NCI-H2029 (cell line): ENCODE results near the gene DHH.

Experiments
- DNase-seq: peaks from one replicate; lab custom pipeline; 2025; lab: John Stamatoyannopoulos, UW

The DHH gene

GRCh38 chr12:49050507-49051372 is 43.9 kb downstream of the DHH start:
- no peak for DNase-seq

DNA sequence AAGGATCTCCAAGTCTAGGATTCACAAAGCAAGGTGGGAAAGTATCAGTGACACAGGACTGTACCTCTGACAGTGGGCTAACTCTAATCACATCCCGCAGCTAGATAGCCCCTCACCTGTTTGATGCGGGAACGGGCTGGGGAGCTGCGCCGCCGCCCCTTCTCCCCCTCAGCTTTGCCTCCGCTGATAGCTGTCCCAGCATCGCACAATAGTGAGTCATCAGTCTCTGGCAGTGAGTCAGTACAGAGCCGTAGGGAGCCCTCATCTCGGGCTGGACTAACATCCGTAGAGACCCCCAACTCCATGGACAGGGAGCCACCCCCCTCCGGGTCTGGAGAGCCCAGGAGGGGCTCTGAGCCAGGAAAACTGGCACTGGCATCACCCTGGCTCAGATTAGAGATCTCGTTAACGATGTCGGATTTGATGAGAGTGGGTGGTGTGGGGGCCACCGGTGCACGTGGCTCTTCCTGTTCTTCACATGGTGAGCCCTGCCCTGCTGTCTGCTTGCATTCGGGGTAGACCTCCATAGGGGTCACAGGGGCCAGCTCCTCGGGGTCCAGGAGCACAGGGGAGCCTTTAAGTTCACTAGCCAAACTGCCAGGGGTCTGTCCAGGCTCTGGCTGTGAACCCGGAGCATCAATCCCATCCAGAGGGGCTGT is 44.9 kb downstream of the DHH start:
- DNase-seq = no peak

- DNase-seq = no peak
These were observed 45.6 kb downstream of the DHH start for GRCh38 chr12:49048953-49049352.

GRCh38 chr12:49046129-49046895 is 48.3 kb downstream of the DHH start:
- DNase-seq = no peak

GRCh38 chr12:49044660-49045059 is 49.9 kb downstream of the DHH start:
- no peak for DNase-seq

- DNase-seq = peak; percentile 21
These were observed 50.7 kb downstream of the DHH start for GRCh38 chr12:49043856-49044258.

DNA sequence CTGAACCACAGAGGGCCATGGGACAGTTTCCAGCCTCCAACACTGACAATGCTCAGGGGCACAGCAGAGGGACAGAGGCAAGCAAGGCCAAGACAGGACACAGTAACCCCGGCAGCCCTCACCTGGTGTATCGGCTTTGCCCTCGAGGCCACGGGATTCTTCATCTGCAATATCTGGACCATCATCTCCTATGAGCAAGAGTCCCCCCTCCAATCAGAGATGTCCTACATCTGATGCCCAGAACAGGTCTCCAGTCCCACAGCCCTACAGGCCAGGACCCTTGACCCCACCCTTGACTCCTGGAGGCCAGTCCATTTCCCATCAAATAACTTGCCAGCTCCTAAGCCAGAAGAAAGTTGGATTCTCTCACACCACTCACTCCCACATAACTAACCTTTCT is 51.4 kb downstream of the DHH start:
- no peak for DNase-seq

GRCh38 chr12:49041881-49042484 is 52.6 kb downstream of the DHH start:
- no peak for DNase-seq

DNA sequence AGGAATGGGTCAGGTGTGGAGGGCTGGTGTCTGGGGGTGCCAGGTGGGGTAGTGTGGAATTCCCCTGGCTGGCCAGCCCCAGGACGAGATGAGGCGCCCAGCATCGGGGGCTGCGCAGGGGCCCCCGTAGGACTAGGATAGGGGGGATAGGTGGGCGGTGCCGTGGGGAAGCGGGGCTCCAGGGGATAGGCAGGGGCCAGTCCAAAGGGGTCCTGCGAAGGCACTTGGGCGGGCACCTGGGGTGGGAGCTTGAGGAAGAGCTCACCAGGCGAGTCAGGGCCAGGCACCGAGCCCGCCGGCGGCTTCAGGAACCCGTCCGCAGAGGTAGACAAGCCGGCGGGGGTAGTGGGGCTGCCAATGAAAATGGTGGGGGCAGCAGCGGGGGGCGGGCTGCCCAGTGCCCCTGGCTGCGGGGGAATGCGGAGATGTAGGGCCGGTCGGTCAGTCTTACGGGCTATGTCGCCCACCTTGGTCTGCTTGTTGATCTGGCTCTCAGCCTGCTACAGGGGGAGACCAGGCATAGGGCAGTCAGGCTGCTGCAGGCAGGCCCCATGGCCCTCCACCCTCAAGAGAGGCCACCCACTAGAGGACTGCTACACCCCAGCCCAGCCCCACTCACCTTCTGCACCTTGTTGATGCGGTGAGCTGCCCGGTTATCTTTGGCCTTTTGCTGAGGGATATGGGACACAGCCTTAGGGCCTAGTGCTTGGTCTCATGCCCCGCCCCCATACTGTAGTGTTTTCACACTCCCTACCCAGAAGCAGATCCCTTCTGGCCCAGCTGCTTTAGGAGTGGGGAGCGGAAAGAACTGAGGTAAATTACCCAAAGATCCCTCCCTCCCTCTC is 53.3 kb downstream of the DHH start:
- DNase-seq = no peak

DNA sequence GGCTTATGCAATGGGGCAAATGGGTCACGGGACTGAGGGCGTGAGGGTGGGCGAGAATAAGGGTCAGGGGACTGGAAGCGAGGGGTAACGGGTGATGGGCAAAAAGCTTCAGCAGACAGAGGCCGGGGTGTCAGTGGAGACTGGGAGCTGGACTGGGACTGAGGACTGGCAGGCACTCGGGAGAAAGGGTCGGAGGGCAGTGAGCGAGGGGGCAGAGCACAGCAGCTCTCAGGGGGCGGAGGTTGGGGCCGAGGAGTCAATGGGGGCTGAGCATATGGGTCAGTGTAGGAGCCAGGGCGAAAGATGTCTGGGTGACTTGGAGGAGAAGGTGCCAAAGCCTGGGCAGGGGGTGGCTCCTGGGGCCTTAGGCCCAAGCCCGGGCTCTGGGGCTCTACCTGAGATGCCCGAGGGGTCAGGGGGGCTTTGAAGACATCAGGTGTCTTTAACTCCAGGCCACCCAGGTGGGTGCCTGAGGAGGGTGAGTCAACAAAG is 54.2 kb downstream of the DHH start:
- DNase-seq = no peak

- no peak for DNase-seq
These were observed 54.9 kb downstream of the DHH start for GRCh38 chr12:49039421-49040363.

DNA sequence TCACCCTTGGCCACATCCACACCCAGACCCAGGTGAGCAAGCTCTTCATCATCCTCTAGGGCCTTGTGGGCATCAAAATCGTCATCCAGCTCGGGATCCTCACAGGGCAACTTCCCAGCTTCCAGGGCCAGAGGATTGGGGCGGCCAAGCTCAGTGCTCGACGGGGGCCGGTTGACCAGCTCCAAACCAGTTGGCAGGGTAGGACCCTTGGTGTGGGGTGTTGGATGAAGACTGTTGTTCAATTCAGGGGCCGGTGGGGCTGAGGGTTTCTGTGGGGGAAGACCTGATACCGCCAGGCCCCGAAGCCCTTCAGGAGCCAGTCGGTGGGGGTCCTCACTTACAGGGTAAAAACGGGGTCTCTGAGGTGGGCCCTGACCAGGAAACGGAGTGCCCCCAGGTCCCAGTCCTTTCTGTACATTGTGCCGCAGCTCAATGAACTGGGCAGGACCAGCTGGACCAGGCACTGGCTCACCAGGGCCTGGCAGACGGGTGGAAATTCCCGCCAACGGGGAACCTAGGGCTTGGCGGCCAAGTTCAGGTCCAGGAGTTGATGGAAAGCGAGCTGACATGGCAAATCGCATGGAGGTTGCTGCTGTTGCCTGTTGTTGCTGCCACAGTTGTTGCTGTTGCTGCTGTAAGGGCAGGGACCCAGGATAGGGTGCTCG is 56.2 kb downstream of the DHH start:
- no peak for DNase-seq

DNA sequence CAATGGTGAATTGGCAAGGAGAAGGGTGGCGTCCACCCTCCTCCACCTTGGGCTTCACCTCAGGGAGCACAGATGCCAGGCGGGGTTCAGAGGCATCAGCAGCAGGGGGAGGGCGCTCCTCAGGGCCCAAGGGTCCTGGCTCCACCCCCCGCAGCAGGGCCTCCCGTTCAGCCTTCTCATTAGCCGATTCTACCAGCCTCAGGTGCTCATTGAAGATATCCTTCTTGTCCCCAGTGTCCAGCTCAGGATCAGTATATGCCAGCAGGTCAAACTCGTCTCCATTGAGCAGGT is 56.7 kb downstream of the DHH start:
- no peak for DNase-seq

DNA sequence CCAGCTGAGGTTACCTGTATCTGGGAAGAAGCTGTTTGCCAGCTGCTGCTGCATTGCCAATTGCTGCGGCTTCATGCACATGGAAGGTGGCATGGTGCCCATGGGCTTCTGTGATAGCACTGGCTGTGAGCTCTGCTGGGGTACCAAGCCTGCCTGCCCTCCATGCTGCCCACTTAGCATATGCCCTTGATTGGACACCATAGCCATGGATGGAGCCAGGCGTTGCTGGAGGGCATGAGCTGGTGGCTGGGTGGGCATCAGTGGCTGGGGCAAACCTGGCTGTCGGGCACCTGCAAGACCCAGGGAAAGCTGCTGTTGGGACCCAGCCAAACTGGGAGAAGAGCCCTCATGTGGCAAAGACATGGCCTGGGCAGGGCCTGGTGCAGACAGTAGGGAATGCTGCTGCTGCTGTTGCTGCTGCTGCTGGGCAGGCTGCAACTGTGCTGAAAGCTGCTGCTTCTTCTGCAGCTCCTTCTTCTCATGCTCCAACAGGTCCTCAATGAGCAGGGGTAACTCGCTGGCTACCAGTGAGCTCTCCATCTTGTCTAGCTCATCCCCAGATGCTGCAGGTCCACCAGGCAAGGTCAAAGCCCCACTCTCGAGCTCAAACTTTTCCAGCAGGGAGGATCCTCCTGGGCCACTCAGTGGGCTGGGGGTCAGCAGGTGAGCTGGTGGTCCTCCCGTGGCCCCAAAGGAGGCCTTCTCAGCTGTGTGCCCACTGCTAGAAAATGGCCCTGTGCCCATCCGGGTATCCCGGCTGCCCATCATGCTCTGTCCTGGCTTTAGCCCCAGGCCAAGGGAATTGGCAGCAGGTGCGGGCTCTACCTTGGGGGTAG is 57.3 kb downstream of the DHH start:
- DNase-seq = no peak
